Anterior cingulate cortex (tissue), 58 donors: ENCODE data around the gene IL1RL2.

Source experiments
- DNase-seq, 58 donors: peaks; one replicate each; lab custom pipeline; 2025; lab: John Stamatoyannopoulos, UW

IL1RL2 gene

DNA sequence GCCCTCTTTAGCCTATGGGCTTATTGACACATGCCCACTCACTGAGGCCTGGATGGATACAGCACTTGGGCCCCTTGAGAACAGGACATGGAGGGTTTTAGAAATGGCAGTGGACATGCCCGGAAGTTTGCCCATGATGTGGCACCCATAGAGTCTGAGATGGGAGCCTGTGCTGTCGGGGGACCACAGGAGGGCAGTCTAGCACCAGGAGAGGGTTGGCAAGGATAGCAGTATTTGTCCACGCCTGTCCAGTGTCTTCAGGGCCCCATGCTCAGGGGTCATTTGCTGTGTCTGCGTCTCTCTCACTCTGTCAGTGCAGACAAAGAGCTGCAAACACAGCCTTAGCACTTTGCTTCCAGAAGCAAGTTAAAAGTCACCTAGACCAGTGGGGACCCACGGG lies 48.7 kb downstream of the IL1RL2 start:
- no peak for DNase-seq

DNA sequence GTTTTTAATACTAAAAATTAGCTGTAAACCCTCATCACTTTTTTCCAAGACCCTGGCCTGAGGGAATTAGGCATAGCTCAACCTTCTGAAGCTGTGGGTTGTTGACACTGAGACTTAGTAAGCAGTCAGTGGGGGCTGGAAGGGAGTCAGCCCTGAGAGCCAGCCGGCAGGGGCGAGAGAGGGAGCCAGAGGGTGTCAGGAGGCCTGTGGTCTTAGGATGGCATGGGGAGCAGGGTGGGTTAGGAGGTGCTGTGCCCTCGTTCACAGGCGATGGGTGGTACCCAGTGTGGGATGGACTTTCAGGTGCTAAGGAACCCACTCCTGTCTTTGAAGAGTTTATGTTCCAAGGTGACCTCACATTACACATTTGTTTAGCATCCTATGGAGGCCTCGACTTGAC lies 49.3 kb downstream of the IL1RL2 start:
- no peak for DNase-seq

DNA sequence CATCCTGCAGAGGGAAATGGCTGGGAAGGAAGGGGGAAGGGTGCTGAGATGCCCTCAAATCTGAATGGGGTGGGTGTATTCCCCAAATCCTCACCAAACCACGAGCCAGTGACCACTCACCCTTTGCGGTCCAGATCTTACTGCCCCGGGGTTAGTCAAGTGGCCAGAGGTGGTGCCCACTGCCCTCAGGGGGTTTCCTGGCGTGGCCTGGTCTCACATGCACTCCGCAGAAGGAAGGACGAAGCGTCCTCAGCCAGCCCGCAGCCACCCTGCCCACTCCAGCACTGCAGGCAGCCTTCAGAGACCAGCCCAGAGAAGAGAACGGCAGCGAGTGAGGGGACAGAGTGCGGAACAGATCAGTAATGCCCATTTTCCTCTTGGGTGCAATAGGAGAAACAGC lies 50.4 kb downstream of the IL1RL2 start:
- DNase-seq, result no peak

DNA sequence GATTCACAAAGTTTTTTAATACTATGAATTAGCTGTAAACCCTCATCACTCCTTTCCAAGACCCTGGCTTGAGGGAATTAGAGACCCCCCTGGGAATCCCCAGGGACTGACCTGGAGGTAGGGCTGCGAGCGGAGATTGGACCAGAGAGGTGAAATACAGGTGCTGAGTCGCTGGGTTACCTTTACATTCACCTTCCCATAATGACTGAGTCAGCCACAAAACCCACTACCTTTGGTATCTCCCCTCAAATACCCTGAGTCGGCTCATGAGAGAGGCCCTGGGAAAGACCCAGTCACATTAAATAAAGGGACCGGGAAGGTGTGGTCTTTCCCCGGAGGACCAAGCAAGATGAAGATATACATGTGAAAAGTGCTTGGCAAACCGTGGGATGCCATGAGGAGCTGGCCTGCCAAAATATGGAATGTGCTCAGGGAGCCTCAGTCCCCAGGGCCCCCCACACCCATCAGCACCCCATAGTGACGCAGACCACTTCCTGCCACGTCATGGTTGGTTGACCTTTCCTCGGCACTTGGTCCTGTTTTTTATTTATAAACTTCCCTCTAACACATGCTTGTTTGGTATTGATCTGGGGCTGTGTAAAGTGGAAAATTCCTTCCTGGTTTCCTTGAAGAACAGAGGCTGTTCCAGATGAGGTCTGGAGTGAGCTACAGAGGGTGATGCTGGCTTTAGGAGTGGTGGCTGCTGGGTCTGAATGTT lies 51.4 kb downstream of the IL1RL2 start:
- DNase-seq, result no peak

DNA sequence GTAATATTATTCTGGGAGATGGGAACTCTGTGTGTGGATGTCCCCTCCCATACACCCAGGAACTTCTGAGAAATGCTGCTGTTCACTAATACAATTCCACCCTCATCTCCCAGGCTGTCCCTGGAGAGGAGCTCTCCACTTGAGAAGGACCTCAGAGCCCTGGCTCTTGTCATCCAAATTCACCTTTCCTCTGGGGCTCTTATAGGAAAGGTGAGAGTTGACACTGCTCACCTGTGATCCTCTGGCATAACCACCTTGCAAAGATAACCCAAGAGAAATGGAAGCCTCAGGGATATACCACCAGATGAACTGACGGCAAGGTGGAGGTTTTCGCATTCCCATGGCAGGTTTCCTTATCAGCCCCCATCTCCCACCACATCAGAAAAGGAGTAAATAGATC lies 52.0 kb downstream of the IL1RL2 start:
- no peak for DNase-seq

GRCh38 chr2:102239344-102239743 lies 52.5 kb downstream of the IL1RL2 start:
- DNase-seq, result no peak

GRCh38 chr2:102240640-102241370 lies 54.0 kb downstream of the IL1RL2 start:
- DNase-seq, result peak in 55 of 58 donors; percentile 25 to 92 (median 68)

GRCh38 chr2:102241616-102242305 lies 54.9 kb downstream of the IL1RL2 start:
- no peak for DNase-seq

- DNase-seq, result no peak
These were observed 58.7 kb downstream of the IL1RL2 start for GRCh38 chr2:102245266-102246151.

DNA sequence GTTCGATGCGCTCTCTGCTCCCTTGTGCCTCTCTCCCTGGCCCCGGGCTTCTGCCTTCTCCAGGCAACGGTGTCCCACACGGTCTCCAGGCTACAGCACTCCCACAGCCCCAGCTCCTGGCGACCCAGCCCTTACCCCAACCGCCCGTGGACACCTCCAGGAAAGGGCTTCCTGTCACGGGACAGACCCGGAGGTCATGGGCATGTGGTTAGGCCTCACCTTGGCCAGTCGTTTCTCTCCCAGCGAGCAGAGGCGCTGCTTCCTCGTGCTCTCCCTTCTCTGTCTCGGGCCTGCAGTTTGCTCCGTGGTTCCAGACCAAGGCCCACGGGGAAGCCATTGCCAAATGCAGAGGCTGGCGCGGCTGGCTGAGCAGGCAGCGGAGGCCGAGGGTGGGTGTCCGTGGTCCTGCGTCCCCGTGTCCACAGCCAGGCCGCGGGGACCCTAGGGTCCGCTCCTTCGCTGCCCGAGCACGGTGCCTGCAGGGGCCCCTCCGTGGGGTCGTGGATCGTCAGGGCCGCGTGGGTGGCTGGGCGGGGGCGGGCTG lies 63.5 kb downstream of the IL1RL2 start:
- no peak for DNase-seq

- DNase-seq, result peak in 9 of 58 donors; percentile 0 to 34 (median 13)
These were observed 64.4 kb downstream of the IL1RL2 start for GRCh38 chr2:102251042-102251848.

- no peak for DNase-seq
These were observed 65.0 kb downstream of the IL1RL2 start for GRCh38 chr2:102251849-102252203.

DNA sequence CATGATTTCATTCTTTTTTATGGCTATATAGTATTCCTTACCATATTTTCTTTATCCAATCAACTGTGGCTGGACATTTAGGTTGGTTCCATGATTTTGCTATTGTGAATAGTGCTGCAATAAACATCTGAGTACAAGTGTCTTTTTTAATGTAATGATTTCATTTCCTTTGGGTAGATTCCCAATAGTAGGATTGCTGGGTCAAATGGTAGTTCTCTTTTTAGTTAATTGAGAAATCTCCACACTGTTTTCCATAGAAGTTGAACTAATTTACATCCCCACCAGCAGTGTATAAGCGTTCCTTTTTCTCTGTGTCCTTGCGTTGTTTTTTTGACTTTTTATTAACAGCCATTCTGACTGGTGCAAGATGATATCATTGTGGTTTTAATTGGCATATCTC lies 65.4 kb downstream of the IL1RL2 start:
- no peak for DNase-seq

DNA sequence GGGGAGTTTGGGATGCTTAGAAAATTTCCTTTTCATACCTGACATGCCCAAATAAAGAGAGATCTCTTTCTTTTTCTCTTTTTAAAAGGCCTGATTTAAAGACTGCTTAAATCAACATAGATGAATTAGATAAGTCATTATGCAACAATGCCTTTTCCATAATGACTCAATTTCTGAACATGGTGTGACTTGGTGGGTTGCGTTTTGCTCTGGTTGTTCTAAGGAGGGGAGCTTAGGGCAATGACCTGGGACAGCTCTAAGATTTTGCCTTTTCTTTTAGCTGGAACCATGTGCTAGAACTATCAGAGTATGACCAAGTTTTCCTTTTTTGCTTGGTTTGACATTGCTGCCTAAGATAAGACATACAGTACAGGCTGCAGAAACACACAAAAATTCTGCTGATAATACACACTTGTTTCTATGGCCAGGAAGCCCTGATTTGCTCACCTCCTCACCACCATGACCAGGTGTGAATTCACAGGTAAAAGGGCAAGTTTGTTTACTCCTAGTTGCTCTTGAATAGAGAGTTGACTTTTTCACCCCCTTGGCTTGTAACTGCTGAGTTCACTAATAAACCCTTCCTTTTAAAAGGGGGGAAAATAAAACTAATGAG lies 66.4 kb downstream of the IL1RL2 start:
- no peak for DNase-seq

DNA sequence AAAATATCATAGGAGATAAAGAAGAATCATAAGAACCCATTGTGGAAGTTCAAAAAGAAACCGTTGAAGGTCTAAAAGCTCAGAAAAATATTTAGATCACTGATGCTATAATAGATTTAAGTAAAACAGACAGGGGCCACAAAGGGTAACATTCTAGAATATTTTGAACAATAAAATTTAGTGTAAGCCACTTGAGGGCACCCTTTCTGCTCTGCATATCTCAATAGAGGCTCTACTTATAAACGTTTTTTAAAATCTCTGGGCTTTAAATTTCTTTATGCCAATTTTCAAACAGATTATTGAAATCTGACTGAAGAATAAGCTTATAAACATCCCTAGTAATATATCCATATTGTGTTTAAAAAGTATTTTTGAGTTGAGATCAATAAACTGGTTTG lies 66.9 kb downstream of the IL1RL2 start:
- no peak for DNase-seq

DNA sequence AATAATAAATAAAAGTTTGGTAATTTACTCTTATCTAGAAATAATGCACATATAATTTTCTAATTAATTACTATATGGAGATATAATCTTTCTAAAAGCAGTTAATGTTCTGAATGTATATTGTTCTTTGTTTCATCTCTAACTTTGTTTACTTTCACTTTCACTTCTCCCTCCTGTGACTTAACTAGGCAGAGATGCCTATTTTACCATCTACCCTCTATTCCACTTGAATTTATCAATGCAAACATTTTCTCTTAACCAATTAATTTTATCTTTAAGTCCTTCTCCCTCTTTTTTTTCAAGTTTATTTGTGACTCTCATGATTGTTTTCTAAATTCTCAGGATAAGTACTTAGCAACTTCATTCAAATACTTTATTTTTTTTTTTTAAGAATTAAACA lies 69.5 kb downstream of the IL1RL2 start:
- no peak for DNase-seq

DNA sequence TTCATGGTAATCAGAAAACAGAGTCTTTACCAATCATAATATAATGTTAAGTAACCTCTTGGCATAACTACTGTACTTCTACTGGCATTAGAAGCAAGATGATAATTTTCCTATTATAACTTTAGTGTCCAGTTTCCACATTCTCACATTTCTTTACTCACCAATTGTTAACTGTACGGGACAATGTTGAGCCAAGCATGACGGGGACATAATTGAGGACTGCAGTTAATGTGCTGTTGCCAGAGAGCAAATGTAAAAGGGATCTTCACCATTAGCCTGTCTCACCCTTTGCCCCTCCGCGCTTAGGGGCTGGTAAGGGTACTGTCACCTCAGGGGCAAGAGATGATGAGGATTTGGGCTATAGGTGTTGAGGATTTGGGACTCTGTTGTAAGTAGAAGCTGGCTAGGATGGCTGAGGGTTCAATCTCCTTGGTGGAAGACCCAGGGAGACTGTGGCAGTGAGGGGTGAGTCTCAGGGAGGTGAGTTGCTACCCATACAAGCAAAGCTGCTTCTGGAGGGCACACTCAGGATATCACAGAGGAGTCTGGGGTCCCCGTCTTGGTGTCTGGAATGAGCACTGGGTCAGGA lies 70.1 kb downstream of the IL1RL2 start:
- no peak for DNase-seq

DNA sequence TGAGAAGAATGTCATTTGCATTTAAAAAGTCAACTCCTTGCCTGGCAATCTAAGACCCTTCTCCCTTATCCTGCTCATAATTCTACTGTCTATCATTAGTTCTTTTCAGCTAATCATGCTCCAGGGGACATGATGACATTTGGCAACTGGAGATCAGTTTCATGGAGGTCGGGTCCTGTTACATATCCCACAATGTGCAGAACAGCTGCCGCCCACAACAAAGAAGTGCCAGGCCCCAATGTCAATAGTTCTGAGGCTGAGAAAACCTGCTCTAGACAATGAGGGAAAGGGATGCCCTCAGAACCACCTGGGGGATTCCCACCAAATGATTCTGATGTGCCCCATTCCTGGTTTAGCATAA lies 71.2 kb downstream of the IL1RL2 start:
- no peak for DNase-seq
